Body of pancreas (tissue), 4 donors: Measurements from ENCODE around the gene LCAT. TPM values are rescaled to one million over a fixed set of nuclear protein-coding genes. Genes with fewer than 3 reads are reported as not detected.
"Not testable (repeated sequence)": the region's sequence is repeated elsewhere in the genome, so short reads cannot be mapped to it uniquely, and the experiment has no call there.

Experiments
- ATAC-seq: fragments of 150-250 bp; one replicate; pipeline ENCODE4 v1.9.1; 2016
- DNase-seq, 4 donors: peaks; one replicate each; pipeline ENCODE4 v3.0.0-alpha.2; 2019
- H3K27ac ChIP-seq, 4 donors: fragments of 200-600 bp; sonication (generic); 1 replicate in 3 of 4; 2 replicates in 1 of 4; pipeline versions ENCODE4 v1.5.1 to v1.6.1; 2016 to 2019; ENCODE audit warnings: mild to moderate bottlenecking in 1 of 4, mixed read lengths in 1 of 4, moderate library complexity in 1 of 4
- H3K27me3 ChIP-seq, 2 donors: fragments of 200-600 bp; sonication (generic); one replicate each; pipeline ENCODE4 v1.6.0; 2016; ENCODE audit warnings: mild to moderate bottlenecking in 1 of 2
- H3K36me3 ChIP-seq, 2 donors: fragments of 200-600 bp; sonication (generic); replicated peaks in 1 of 2; 2 replicates each; pipeline ENCODE4 v1.5.1; 2016; ENCODE audit warnings: low read depth in 2 of 2; ENCODE audit not compliant: insufficient read depth in 1 of 2
- H3K4me1 ChIP-seq: fragments of 200-600 bp; sonication (generic); one replicate; pipeline ENCODE4 v1.6.0; 2016
- H3K4me3 ChIP-seq, 2 donors: fragments of 200-600 bp; sonication (generic); 1 replicate in 1 of 2; 2 replicates in 1 of 2; pipeline ENCODE4 v1.5.1; 2016 to 2019
- H3K9me3 ChIP-seq, 3 donors: fragments of 200-600 bp; sonication (generic); 1 replicate in 2 of 3; 2 replicates in 1 of 3; pipeline ENCODE4 v1.5.1; 2016
- POLR2A ChIP-seq, 3 donors: fragments of 450-650 bp; IDR thresholded peaks; one replicate each; pipeline ENCODE4 v1.6.1; 2016; ENCODE audit warnings: antibody characterized with exemption in 3 of 3, mild to moderate bottlenecking in 2 of 3
- WGBS, 2 donors: methylation state at CpG; one replicate each; pipeline ENCODE4 v1.1.5; 2017; 5-methylcytosine and 5-hydroxymethylcytosine counted together
- intact Hi-C: fragments of 100-400 bp; cut with DNase I; formaldehyde crosslinking; loops from one replicate; pipeline ENCODE4 v1.15.1; 2023
- total RNA-seq, 2 donors: library from RNA; depleted of rRNA; stranded (reverse); fragments of >200 nt; gene quantifications; one replicate each; pipeline ENCODE4 v1.1.0, GENCODE V29; 2016
- TF ChIP-seq, protein P1 (sequence below), 7 experiments: fragments of 450-650 bp in 4 of 7; fragments of 200-600 bp in 3 of 7; sonication (generic) in 3 of 7; IDR thresholded peaks; one replicate each; pipeline ENCODE4 v1.5.1; 2016 to 2019; ENCODE audit warnings: antibody characterized with exemption in 7 of 7

Gene LCAT
- total RNA-seq, 2 donors from 2014 or later: 7.5 to 17.8 TPM

- Histone ChIP-seq H3K27ac (no peak overlapping the region), H3K4me3 (no peak overlapping the region), H3K27me3 (no peaks in the 10 kb centered on the region), H3K4me1 (peaks cover 21% of the 10 kb centered on the region), H3K9me3 (no peaks in the 10 kb centered on the region), H3K36me3 (peaks cover 0 to 4% of the 10 kb centered on the region in 2 donors)
- WGBS, 2 donors: 76 to 89% methylated on average over 9 of the region's 9 CpGs
- no peak for ATAC-seq
- no peak for DNase-seq
- TF ChIP-seq, protein P1, sequence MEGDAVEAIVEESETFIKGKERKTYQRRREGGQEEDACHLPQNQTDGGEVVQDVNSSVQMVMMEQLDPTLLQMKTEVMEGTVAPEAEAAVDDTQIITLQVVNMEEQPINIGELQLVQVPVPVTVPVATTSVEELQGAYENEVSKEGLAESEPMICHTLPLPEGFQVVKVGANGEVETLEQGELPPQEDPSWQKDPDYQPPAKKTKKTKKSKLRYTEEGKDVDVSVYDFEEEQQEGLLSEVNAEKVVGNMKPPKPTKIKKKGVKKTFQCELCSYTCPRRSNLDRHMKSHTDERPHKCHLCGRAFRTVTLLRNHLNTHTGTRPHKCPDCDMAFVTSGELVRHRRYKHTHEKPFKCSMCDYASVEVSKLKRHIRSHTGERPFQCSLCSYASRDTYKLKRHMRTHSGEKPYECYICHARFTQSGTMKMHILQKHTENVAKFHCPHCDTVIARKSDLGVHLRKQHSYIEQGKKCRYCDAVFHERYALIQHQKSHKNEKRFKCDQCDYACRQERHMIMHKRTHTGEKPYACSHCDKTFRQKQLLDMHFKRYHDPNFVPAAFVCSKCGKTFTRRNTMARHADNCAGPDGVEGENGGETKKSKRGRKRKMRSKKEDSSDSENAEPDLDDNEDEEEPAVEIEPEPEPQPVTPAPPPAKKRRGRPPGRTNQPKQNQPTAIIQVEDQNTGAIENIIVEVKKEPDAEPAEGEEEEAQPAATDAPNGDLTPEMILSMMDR (IDR thresholded peaks at IDR 0.05): no peak
- no peak for TF ChIP-seq POLR2A (IDR thresholded peaks at IDR 0.05)
- intact Hi-C loops: no loop called here
Measured at GRCh38 chr16:67941469-67942199, 2.3 kb downstream of the LCAT start.

DNA sequence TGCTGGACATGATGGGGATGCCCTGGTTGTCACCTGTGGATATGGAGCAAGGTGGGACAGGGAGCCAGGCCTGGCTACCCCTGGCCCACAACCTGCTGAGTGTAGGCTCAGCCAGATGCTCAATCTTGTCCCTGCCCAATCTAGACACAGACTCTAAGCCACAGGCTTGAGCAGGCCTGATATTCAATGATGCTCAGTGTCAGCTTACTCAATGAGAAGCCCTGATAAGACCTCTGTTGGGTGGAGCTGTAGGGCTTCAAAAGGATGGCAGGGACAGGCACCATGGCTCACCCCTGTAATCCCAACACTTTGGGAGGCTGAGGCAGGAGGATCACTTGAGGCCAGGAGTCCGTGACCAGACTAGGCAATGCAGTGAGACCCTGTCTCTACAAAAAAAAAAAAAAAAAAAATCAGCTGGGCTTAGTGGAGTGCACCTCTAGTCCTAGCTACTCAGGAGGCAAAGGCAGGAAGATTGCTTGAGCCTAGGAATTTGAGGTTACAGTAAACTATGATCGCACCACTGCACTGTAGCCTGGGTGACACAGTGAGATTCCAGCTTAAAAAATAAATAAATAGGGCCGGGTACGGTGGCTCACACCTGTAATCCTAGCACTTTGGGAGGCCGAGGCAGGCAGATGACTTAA is 3.4 kb downstream of the LCAT start:
- Histone ChIP-seq H3K4me1 (peaks cover 21% of the 10 kb centered on the region), H3K27ac (peak overlapping the region in 1 of 4 donors; percentile 2), H3K9me3 (no peaks in the 10 kb centered on the region), H3K27me3 (no peaks in the 10 kb centered on the region), H3K4me3 (no peak overlapping the region), H3K36me3 (no peaks in the 10 kb centered on the region)
- TF ChIP-seq, protein P1 (IDR thresholded peaks at IDR 0.05): no peak
- no peak for TF ChIP-seq POLR2A (IDR thresholded peaks at IDR 0.05)
- ATAC-seq (no peak), DNase-seq (no peak)
- 94% methylated on average over 5 of the region's 5 CpGs for WGBS, 2 donors
- intact Hi-C loops: no loop called here

DNA sequence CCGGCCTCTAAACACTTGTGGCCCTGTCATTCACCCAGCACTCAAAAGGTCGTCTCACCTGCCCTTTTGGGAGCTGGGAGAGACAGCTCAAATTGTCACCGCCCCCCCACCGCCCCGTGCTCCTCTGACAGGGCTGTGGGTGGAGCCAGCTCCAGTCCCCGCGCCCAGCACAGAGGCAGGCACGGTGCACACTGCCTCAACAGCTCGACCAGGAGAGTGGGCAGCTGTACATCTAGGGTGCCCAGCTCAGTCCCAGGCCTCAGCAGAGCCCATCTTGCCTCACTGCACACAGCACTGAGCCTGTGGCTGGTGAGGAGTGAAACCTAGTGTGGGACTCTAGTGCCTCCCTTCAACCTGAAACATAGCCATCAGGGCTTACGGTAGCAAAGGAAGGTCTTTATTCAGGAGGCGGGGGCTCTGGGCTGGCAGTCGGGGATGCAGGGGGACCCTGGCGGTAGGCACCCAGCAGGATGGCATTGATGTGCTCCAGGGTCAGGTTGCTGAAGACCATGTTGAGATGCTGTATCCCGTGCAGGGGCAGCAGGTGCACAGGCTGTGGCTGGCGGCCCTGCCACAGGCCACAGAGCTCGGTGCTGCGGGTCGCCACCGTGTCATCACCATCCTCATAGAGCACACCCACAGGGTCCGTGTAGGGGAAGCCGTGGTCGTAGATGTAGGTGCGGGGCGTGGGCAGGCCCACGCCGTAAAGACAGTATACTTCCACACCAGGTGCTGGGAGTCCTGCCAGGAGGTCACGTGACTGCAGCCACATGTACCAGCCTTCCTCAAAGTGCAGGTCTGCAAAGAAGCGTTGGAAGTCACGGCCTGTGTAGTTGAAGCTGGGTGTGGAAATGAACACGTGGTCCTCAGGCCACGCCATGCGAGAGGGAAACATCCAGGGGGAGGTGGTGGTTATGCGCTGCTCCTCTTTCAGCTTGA is 4.1 kb downstream of the LCAT start:
- DNase-seq (peak; percentile 55 to 78 (median 64)), ATAC-seq (no peak)
- H3K27ac ChIP-seq: peak overlapping the region in 1 of 4 donors; percentile 2
- peaks cover 28% of the 10 kb centered on the region for H3K4me1 ChIP-seq
- no peaks in the 10 kb centered on the region for H3K36me3 ChIP-seq
- H3K9me3 ChIP-seq: no peaks in the 10 kb centered on the region
- no peak for TF ChIP-seq POLR2A (IDR thresholded peaks at IDR 0.05)
- TF ChIP-seq, protein P1 (IDR thresholded peaks at IDR 0.05): no peak
- WGBS, 2 donors: 68 to 70% methylated on average over 15 to 32 of the region's 33 CpGs
- H3K4me3 ChIP-seq: no peak overlapping the region
- intact Hi-C loops: no loop called here
- no peaks in the 10 kb centered on the region for H3K27me3 ChIP-seq

DNA sequence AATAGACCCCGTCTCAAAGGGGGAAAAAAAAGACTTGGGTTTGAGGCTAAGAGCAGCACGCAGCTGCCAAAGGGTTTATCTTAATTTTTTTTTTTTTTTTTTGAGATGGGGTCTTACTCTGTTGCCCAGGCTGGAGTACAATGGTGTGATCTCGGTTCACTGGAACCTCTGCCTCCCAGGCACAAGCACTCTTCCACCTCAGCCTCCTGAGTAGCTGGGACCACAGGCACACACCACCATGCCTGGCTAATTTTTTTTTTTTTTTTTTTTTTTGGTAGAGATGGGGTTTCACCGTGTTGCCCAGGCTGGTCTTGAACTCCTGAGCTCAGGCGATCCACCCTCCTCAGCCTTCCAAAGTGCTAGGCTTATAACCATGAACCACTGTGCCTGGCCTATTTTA is 6.2 kb downstream of the LCAT start:
- intact Hi-C loops, H3K27ac ChIP-seq, H3K27me3 ChIP-seq, DNase-seq, H3K4me3 ChIP-seq, ATAC-seq, H3K9me3 ChIP-seq, H3K36me3 ChIP-seq: not testable (repeated sequence)
- H3K4me1 ChIP-seq: peaks cover 46% of the 10 kb centered on the region
- WGBS, 2 donors: 91 to 93% methylated on average over 5 of the region's 5 CpGs
